ENCODE results near the gene SLC13A4. TPM values are rescaled to one million over a fixed set of nuclear protein-coding genes. Genes with fewer than 3 reads are reported as not detected.

Gene SLC13A4
- total and polyA plus RNA-seq, 4 donors: 0.17 to 1.3 (median 0.19) TPM

- ATAC-seq (ENCODE audit: insufficient read depth, low FRiP score) (no peak), DNase-seq (no peak)
- Histone ChIP-seq H3K27ac (ENCODE audit: low read depth in 1 of 2, low read length in 1 of 2) (no peak overlapping the region), H3K9ac (ENCODE audit: insufficient read depth in 1 of 2, low read length in 2 of 2) (no peak overlapping the region), H3K36me3 (ENCODE audit: control insufficient read depth in 4 of 4, insufficient read depth in 4 of 4, low read length in 4 of 4) (no peaks in the 10 kb centered on the region), H3K4me3 (no peak overlapping the region), H3K9me3 (ENCODE audit: control insufficient read depth in 4 of 4, insufficient read depth in 3 of 4, low read length in 3 of 4) (peaks cover 0 to 4% (median 0%) of the 10 kb centered on the region in 4 donors), H3K27me3 (ENCODE audit: control insufficient read depth in 3 of 3, insufficient read depth in 3 of 3, low read length in 2 of 3) (no peaks in the 10 kb centered on the region), H3K4me1 (ENCODE audit: control insufficient read depth in 5 of 5, insufficient read depth in 5 of 5, low read length in 5 of 5) (peaks cover 0 to 6% (median 0%) of the 10 kb centered on the region in 5 donors)
- TF ChIP-seq CTCF (IDR thresholded peaks at IDR 0.05; ENCODE audit: control extremely low read depth, extremely low read depth): no peak
- 93 to 94% methylated on average over 8 of the region's 8 CpGs for WGBS, 2 donors
Measured at GRCh38 chr7:135753616-135754413, 25.8 kb upstream of the SLC13A4 start.

DNA sequence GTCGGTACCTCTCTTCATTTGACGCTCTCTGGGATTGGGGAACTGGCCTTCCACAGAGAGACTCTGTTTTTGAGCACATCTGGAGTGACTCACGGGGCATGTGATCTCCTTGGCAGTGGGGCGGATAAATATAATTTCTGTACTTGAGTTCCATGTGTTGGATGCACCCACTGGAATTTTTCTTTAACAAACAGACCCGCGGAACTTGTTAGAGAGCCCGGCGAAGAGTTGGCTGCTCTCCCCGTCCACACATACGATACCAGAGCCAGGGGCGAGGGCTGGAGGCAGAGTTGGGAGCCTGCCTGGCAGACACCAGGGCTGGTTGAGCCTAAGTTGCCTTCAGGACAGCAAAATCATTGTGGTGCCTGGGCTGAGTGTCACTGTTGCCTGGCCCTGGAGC is 20.8 kb upstream of the SLC13A4 start, which contains the start of gene FAM180A:
TSS of gene FAM180A (minus strand) at position 44 of the 400 bp plus-strand sequence. CDS start 233 bp downstream, outside the sequence.
- TF ChIP-seq CTCF (IDR thresholded peaks at IDR 0.05; ENCODE audit: control extremely low read depth, extremely low read depth): no peak
- H3K4me1 ChIP-seq (ENCODE audit: control insufficient read depth in 5 of 5, insufficient read depth in 5 of 5, low read length in 5 of 5): peaks cover 0 to 8% (median 0%) of the 10 kb centered on the region in 5 donors
- H3K9ac ChIP-seq (ENCODE audit: insufficient read depth in 1 of 2, low read length in 2 of 2): no peak within 1 kb of the TSS
- no peaks in the 10 kb centered on the region for H3K36me3 ChIP-seq (ENCODE audit: control insufficient read depth in 4 of 4, insufficient read depth in 4 of 4, low read length in 4 of 4)
- no peaks in the 10 kb centered on the region for H3K27me3 ChIP-seq (ENCODE audit: control insufficient read depth in 3 of 3, insufficient read depth in 3 of 3, low read length in 2 of 3)
- WGBS, 2 donors: 71 to 82% methylated on average over 11 of the region's 11 CpGs
- ATAC-seq (ENCODE audit: insufficient read depth, low FRiP score): no peak
- no peak within 1 kb of the TSS for H3K4me3 ChIP-seq
- peaks cover 0 to 1% (median 0%) of the 10 kb centered on the region in 4 donors for H3K9me3 ChIP-seq (ENCODE audit: control insufficient read depth in 4 of 4, insufficient read depth in 3 of 4, low read length in 3 of 4)
- H3K27ac ChIP-seq (ENCODE audit: low read depth in 1 of 2, low read length in 1 of 2): peak within 1 kb of the TSS; percentile 13 to 65
- DNase-seq: peak in 2 of 3 donors; percentile 40 to 49

DNA sequence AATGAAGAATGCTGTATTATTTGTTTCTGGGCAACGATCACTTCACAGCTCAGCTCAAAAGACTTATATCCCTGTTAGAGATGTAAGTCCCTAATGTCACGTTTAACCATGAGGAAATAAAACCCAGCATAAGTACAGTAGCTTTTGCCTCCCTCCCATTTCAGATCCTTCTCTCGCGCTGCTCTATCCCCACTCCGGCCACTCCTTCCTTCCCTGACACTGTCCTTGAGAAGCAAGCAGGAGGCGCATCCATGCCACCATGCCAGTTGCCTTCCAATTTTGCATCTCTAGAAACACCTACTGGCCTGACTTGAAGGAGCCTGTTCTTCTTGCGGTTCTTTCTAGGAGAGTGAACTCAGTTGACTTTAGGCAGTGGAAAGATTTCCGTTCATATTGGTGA is 19.4 kb upstream of the SLC13A4 start:
- H3K36me3 ChIP-seq (ENCODE audit: control insufficient read depth in 4 of 4, insufficient read depth in 4 of 4, low read length in 4 of 4): no peaks in the 10 kb centered on the region
- no peak overlapping the region for H3K4me3 ChIP-seq
- peaks cover 0 to 8% (median 0%) of the 10 kb centered on the region in 5 donors for H3K4me1 ChIP-seq (ENCODE audit: control insufficient read depth in 5 of 5, insufficient read depth in 5 of 5, low read length in 5 of 5)
- peak overlapping the region in 1 of 2 donors; percentile 11 for H3K27ac ChIP-seq (ENCODE audit: low read depth in 1 of 2, low read length in 1 of 2)
- 90 to 92% methylated on average over 8 of the region's 8 CpGs for WGBS, 2 donors
- DNase-seq (no peak), ATAC-seq (ENCODE audit: insufficient read depth, low FRiP score) (no peak)
- peaks cover 0 to 1% (median 0%) of the 10 kb centered on the region in 4 donors for H3K9me3 ChIP-seq (ENCODE audit: control insufficient read depth in 4 of 4, insufficient read depth in 3 of 4, low read length in 3 of 4)
- H3K27me3 ChIP-seq (ENCODE audit: control insufficient read depth in 3 of 3, insufficient read depth in 3 of 3, low read length in 2 of 3): no peaks in the 10 kb centered on the region
- H3K9ac ChIP-seq (ENCODE audit: insufficient read depth in 1 of 2, low read length in 2 of 2): no peak overlapping the region
- TF ChIP-seq CTCF (IDR thresholded peaks at IDR 0.05; ENCODE audit: control extremely low read depth, extremely low read depth): no peak
